CD4-positive, CD25-positive, alpha-beta regulatory T cell (primary cell): ENCODE measurements around the gene CALM1. TPM values are rescaled to one million over a fixed set of nuclear protein-coding genes. Genes with fewer than 3 reads are reported as not detected.

ENCODE experiments used
- ATAC-seq, 2 donors: fragments of 150-1000 bp; cut with Tn5 transposase; one replicate each; pipeline ENCODE4 v1.10.0; 2021; ENCODE audit warnings: low read depth in 2 of 2, moderate number of reproducible peaks in 2 of 2, moderate library complexity in 1 of 2
- DNase-seq, 3 donors: peaks; one replicate each; pipeline versions ENCODE4 v3.0.0 to v3.0.0-alpha.2; 2012 to 2022; ENCODE audit warnings: mixed read lengths in 1 of 3
- H3K27ac ChIP-seq: one replicate; pipeline ENCODE4 v1.7.0; 2013; ENCODE audit warnings: mild to moderate bottlenecking, low read length; ENCODE audit not compliant: insufficient read depth, poor library complexity, severe bottlenecking
- H3K27me3 ChIP-seq: one replicate; pipeline ENCODE4 v1.7.0; 2013; ENCODE audit warnings: low read length; ENCODE audit not compliant: control insufficient read depth, insufficient read depth
- H3K36me3 ChIP-seq: one replicate; pipeline ENCODE4 v1.7.0; 2013; ENCODE audit warnings: mild to moderate bottlenecking, low read length, moderate library complexity; ENCODE audit not compliant: control insufficient read depth, insufficient read depth
- H3K4me1 ChIP-seq: 2 replicates; pipeline ENCODE4 v1.7.0; 2013; ENCODE audit warnings: mild to moderate bottlenecking, low read length; ENCODE audit not compliant: insufficient read depth, control insufficient read depth, poor library complexity, severe bottlenecking
- H3K4me3 ChIP-seq: one replicate; pipeline ENCODE4 v1.7.0; 2013; ENCODE audit warnings: low read depth, mild to moderate bottlenecking, low read length, moderate library complexity
- H3K9me3 ChIP-seq, 2 experiments: 1 replicate in 1 of 2; 2 replicates in 1 of 2; pipeline ENCODE4 v1.7.0; 2013; ENCODE audit warnings: low read length in 2 of 2, mild to moderate bottlenecking in 1 of 2, moderate library complexity in 1 of 2; ENCODE audit not compliant: control insufficient read depth in 2 of 2
- H3K27ac Mint-ChIP-seq, 3 donors: one replicate each; pipeline ENCODE4 v1.8.0; 2020 to 2022; ENCODE audit warnings: mild to moderate bottlenecking in 3 of 3, mixed read lengths in 3 of 3, moderate library complexity in 2 of 3
- H3K27me3 Mint-ChIP-seq: one replicate; pipeline ENCODE4 v1.8.0; 2022; ENCODE audit warnings: mild to moderate bottlenecking, mixed read lengths
- H3K36me3 Mint-ChIP-seq: one replicate; pipeline ENCODE4 v1.8.0; 2020; ENCODE audit warnings: mixed read lengths
- H3K4me1 Mint-ChIP-seq, 4 donors: one replicate each; pipeline ENCODE4 v1.8.0; 2020 to 2022; ENCODE audit warnings: mixed read lengths in 4 of 4, mild to moderate bottlenecking in 1 of 4
- H3K4me3 Mint-ChIP-seq, 4 donors: one replicate each; pipeline ENCODE4 v1.8.0; 2020 to 2022; ENCODE audit warnings: mild to moderate bottlenecking in 4 of 4, mixed read lengths in 4 of 4, moderate library complexity in 3 of 4
- H3K9me3 Mint-ChIP-seq, 7 donors: one replicate each; pipeline ENCODE4 v1.8.0; 2020 to 2022; ENCODE audit warnings: mixed read lengths in 7 of 7, mild to moderate bottlenecking in 3 of 7, moderate library complexity in 2 of 7
- polyA plus RNA-seq, 4 donors: library from polyadenylated mRNA; unstranded; fragments of 300-500 nt; fragmentation: Illumina TruSeq; gene quantifications; one replicate each; pipeline ENCODE4 v1.2.3, GENCODE V29; 2021
- total RNA-seq: library from RNA; stranded (reverse); gene quantifications from one replicate; pipeline ENCODE4 v1.2.3, GENCODE V29; 2022

CALM1 gene
- total and polyA plus RNA-seq, 5 donors from 2014 or later = 928 to 3,181 (median 2,479) TPM

- Mint-ChIP-seq H3K27me3 (no peaks in the 10 kb centered on the region), H3K27ac (no peak overlapping the region)
- H3K36me3 ChIP-seq = no peaks in the 10 kb centered on the region
Measured at GRCh38 chr14:90421001-90421631, 24.3 kb downstream of the CALM1 start.

GRCh38 chr14:90421632-90422020, 24.8 kb downstream of the CALM1 start:
- Histone ChIP-seq H3K27me3 (peaks cover 2% of the 10 kb centered on the region), H3K4me3 (no peak overlapping the region), H3K4me1 (no peaks in the 10 kb centered on the region), H3K27ac (no peak overlapping the region), H3K9me3 (no peaks in the 10 kb centered on the region), H3K36me3 (no peaks in the 10 kb centered on the region)
- DNase-seq = no peak
- H3K4me3 Mint-ChIP-seq = no peak overlapping the region
- no peaks in the 10 kb centered on the region for H3K4me1 Mint-ChIP-seq
- no peaks in the 10 kb centered on the region for H3K36me3 Mint-ChIP-seq
- no peak for ATAC-seq
- no peak overlapping the region for H3K27ac Mint-ChIP-seq
- H3K27me3 Mint-ChIP-seq = no peaks in the 10 kb centered on the region
- no peaks in the 10 kb centered on the region for H3K9me3 Mint-ChIP-seq

More at GRCh38 chr14:90421001-90421631, 24.3 kb downstream of the CALM1 start:
- Histone ChIP-seq H3K9me3 (no peaks in the 10 kb centered on the region), H3K4me3 (no peak overlapping the region), H3K27me3 (peaks cover 2% of the 10 kb centered on the region), H3K4me1 (no peaks in the 10 kb centered on the region), H3K27ac (no peak overlapping the region)
- H3K4me1 Mint-ChIP-seq = no peaks in the 10 kb centered on the region
- H3K4me3 Mint-ChIP-seq = no peak overlapping the region
- ATAC-seq (no peak), DNase-seq (no peak)
- no peaks in the 10 kb centered on the region for H3K9me3 Mint-ChIP-seq
- no peaks in the 10 kb centered on the region for H3K36me3 Mint-ChIP-seq

GRCh38 chr14:90423166-90423565, 26.3 kb downstream of the CALM1 start:
- DNase-seq (no peak), ATAC-seq (no peak)
- Mint-ChIP-seq H3K27me3 (no peaks in the 10 kb centered on the region), H3K4me1 (no peaks in the 10 kb centered on the region), H3K4me3 (no peak overlapping the region), H3K36me3 (no peaks in the 10 kb centered on the region), H3K27ac (peak overlapping the region in 1 of 3 donors; percentile 25), H3K9me3 (no peaks in the 10 kb centered on the region)
- H3K4me1 ChIP-seq = no peaks in the 10 kb centered on the region
- H3K27me3 ChIP-seq = peaks cover 1% of the 10 kb centered on the region
- H3K36me3 ChIP-seq = no peaks in the 10 kb centered on the region
- no peaks in the 10 kb centered on the region for H3K9me3 ChIP-seq
- no peak overlapping the region for H3K4me3 ChIP-seq
- H3K27ac ChIP-seq = no peak overlapping the region

- Mint-ChIP-seq H3K36me3 (no peaks in the 10 kb centered on the region), H3K4me1 (no peaks in the 10 kb centered on the region), H3K27me3 (no peaks in the 10 kb centered on the region), H3K4me3 (no peak overlapping the region), H3K27ac (no peak overlapping the region), H3K9me3 (no peaks in the 10 kb centered on the region)
- DNase-seq = no peak
- ATAC-seq = no peak
- H3K4me1 ChIP-seq = no peaks in the 10 kb centered on the region
- H3K36me3 ChIP-seq = no peaks in the 10 kb centered on the region
- H3K27ac ChIP-seq = no peak overlapping the region
- H3K9me3 ChIP-seq = no peaks in the 10 kb centered on the region
- no peak overlapping the region for H3K4me3 ChIP-seq
- no peaks in the 10 kb centered on the region for H3K27me3 ChIP-seq
Measured at GRCh38 chr14:90424075-90424474, 27.2 kb downstream of the CALM1 start.

- H3K27ac ChIP-seq = no peak overlapping the region
- H3K27me3 ChIP-seq = no peaks in the 10 kb centered on the region
- Mint-ChIP-seq H3K27me3 (no peaks in the 10 kb centered on the region), H3K27ac (no peak overlapping the region), H3K9me3 (no peaks in the 10 kb centered on the region), H3K36me3 (no peaks in the 10 kb centered on the region), H3K4me1 (no peaks in the 10 kb centered on the region), H3K4me3 (no peak overlapping the region)
- no peak overlapping the region for H3K4me3 ChIP-seq
- no peaks in the 10 kb centered on the region for H3K36me3 ChIP-seq
- no peak for DNase-seq
- no peaks in the 10 kb centered on the region for H3K9me3 ChIP-seq
- no peak for ATAC-seq
- no peaks in the 10 kb centered on the region for H3K4me1 ChIP-seq
Measured at GRCh38 chr14:90424686-90425372, 28.0 kb downstream of the CALM1 start.

- no peak overlapping the region for H3K27ac Mint-ChIP-seq
Measured at GRCh38 chr14:90425373-90425879, 28.6 kb downstream of the CALM1 start.

GRCh38 chr14:90426031-90426540, 29.3 kb downstream of the CALM1 start:
- no peaks in the 10 kb centered on the region for H3K4me1 Mint-ChIP-seq
- no peaks in the 10 kb centered on the region for H3K9me3 Mint-ChIP-seq
- H3K4me1 ChIP-seq = no peaks in the 10 kb centered on the region
- no peak for ATAC-seq
- no peaks in the 10 kb centered on the region for H3K36me3 ChIP-seq
- H3K27me3 ChIP-seq = no peaks in the 10 kb centered on the region
- no peak overlapping the region for H3K4me3 ChIP-seq
- no peak overlapping the region for H3K4me3 Mint-ChIP-seq
- no peak for DNase-seq
- no peaks in the 10 kb centered on the region for H3K27me3 Mint-ChIP-seq
- no peak overlapping the region for H3K27ac Mint-ChIP-seq
- H3K9me3 ChIP-seq = no peaks in the 10 kb centered on the region
- H3K27ac ChIP-seq = no peak overlapping the region
- no peaks in the 10 kb centered on the region for H3K36me3 Mint-ChIP-seq

More at GRCh38 chr14:90425373-90425879, 28.6 kb downstream of the CALM1 start:
- Mint-ChIP-seq H3K9me3 (no peaks in the 10 kb centered on the region), H3K4me3 (no peak overlapping the region), H3K4me1 (no peaks in the 10 kb centered on the region), H3K36me3 (no peaks in the 10 kb centered on the region), H3K27me3 (no peaks in the 10 kb centered on the region)
- ATAC-seq = no peak
- H3K27me3 ChIP-seq = no peaks in the 10 kb centered on the region
- H3K27ac ChIP-seq = no peak overlapping the region
- H3K9me3 ChIP-seq = no peaks in the 10 kb centered on the region
- DNase-seq = no peak
- H3K36me3 ChIP-seq = no peaks in the 10 kb centered on the region
- H3K4me3 ChIP-seq = no peak overlapping the region
- no peaks in the 10 kb centered on the region for H3K4me1 ChIP-seq
